Calu3 (cell line): Measurements from ENCODE around the gene ZRSR2. TPM values are rescaled to one million over a fixed set of nuclear protein-coding genes. Genes with fewer than 3 reads are reported as not detected.
"Not testable (repeated sequence)": the region's sequence is repeated elsewhere in the genome, so short reads cannot be mapped to it uniquely, and the experiment has no call there.

Experiments used
- Bru-seq: library from RNA; stranded (reverse); fragments of 400-500 nt; gene quantifications from one replicate; lab custom pipeline; 2021; lab: Mats Ljungman, UMichigan
- BruChase-seq, 2 experiments: library from RNA; stranded (reverse); fragments of 400-500 nt; gene quantifications; one replicate each; lab custom pipeline; 2021; lab: Mats Ljungman, UMichigan
- BruUV-seq: library from RNA; stranded (reverse); fragments of 400-500 nt; replicated peaks from 2 replicates; lab custom pipeline; 2021; lab: Mats Ljungman, UMichigan
- CTCF ChIA-PET: fragments of 300-600 bp; sonication (Branson Sonifier 250); formaldehyde crosslinking; loops from one replicate; lab custom pipeline; 2022; ENCODE audit warnings: antibody characterized with exemption; lab: Charles Lee
- DNase-seq: peaks from one replicate; pipeline ENCODE4 v3.0.0; 2022
- H3K27ac Mint-ChIP-seq: one replicate; pipeline ENCODE4 v1.8.0; 2022; ENCODE audit warnings: mixed read lengths; ENCODE audit not compliant: unreplicated experiment
- H3K27me3 Mint-ChIP-seq: one replicate; pipeline ENCODE4 v1.8.0; 2022; ENCODE audit warnings: mixed read lengths; ENCODE audit not compliant: unreplicated experiment
- H3K36me3 Mint-ChIP-seq: one replicate; pipeline ENCODE4 v1.8.0; 2022; ENCODE audit warnings: mild to moderate bottlenecking, moderate library complexity, mixed read lengths; ENCODE audit not compliant: insufficient read depth, unreplicated experiment
- H3K4me1 Mint-ChIP-seq: one replicate; pipeline ENCODE4 v1.8.0; 2022; ENCODE audit warnings: mild to moderate bottlenecking, low read depth, mixed read lengths; ENCODE audit not compliant: unreplicated experiment
- H3K4me3 Mint-ChIP-seq: one replicate; pipeline ENCODE4 v1.8.0; 2022; ENCODE audit warnings: mild to moderate bottlenecking, low read depth, moderate library complexity, mixed read lengths; ENCODE audit not compliant: unreplicated experiment
- H3K9me3 Mint-ChIP-seq: one replicate; pipeline ENCODE4 v1.8.0; 2022; ENCODE audit warnings: low read depth, mixed read lengths; ENCODE audit not compliant: unreplicated experiment
- CTCF ChIP-seq: fragments of 200-600 bp; IDR thresholded peaks from one replicate; pipeline ENCODE4 v1.8.0; 2022; ENCODE audit warnings: antibody characterized with exemption; ENCODE audit not compliant: unreplicated experiment
- intact Hi-C: fragments of 100-400 bp; cut with micrococcal nuclease; formaldehyde crosslinking; loops from one replicate; pipeline ENCODE4 v1.10.0; 2022; ENCODE audit not compliant: unreplicated experiment
- long read RNA-seq: library from polyadenylated mRNA; stranded (forward); transcript quantifications from one replicate; pipeline ENCODE4 v2.0.0, GENCODE V29; 2022
- total RNA-seq: library from RNA; stranded (reverse); gene quantifications from 2 replicates; pipeline ENCODE4 v1.2.3, GENCODE V29; 2022

ZRSR2 gene
- total RNA-seq, result 16.4 and 18.6 TPM in 2 replicates
- percentile 73 among the genes with signal in this experiment for Bru-seq, nascent RNA
- BruChase-seq, experiment 1, labeled RNA remaining after a 6-hour chase, result percentile 78 among the genes with signal in this experiment
- BruChase-seq, experiment 2, labeled RNA remaining after a 2-hour chase, result percentile 72 among the genes with signal in this experiment
- long read RNA-seq, transcript ZRSR2-201 (11 exons, 1,491 nt), result major isoform, 11 of 22 reads
- long read RNA-seq, partial matches to known transcripts, result 4 of 22 reads
- long read RNA-seq, other reads (novel, unspliced or antisense), result 6 of 22 reads

DNA sequence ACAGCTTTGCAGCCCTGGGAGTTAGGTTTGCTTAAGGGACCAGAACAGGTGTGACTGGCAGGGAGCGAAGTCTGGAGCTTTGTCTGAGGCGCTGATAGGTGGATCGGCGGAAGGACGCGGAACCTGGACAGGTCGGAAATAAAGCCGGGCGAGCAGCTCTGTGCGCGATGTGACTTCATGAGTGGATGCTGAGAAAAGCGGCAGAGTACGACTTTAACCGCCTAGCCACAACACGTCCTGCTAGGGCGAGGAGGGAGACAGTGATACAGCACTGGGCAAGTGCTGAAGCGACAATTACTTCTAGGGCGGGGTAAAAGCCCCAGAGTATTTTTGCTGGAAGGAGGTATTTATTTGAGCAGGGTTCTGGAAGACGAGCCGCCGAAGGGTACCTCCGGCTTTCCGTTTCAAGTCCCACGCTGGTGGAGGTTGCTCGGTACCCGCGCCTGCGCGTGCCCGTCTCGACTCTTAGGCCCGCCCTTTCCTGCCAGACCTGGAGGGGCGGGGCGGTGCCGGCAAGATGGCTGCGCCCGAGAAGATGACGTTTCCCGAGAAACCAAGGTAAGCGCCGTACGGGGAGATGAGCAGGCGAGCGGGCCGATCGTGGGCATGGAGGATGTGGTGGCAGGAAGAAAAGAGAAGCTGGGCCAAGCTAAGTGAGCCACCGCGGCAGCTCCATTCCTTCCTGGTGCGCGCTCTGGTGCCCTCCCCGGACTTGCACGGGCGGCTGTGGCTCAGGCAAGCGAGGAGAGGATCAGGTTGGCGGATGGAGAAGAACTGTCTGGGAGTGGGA is at the start of gene ZRSR2:
Gene ZRSR2 (plus strand): TSS at position 506 of the 790 bp plus-strand sequence. CDS start 12 bp downstream, at position 518.
- H3K27ac Mint-ChIP-seq, result no peak within 1 kb of the TSS
- no peaks in the 10 kb centered on the region for H3K4me1 Mint-ChIP-seq
- no peaks in the 10 kb centered on the region for H3K27me3 Mint-ChIP-seq
- H3K9me3 Mint-ChIP-seq, result no peaks in the 10 kb centered on the region
- CTCF ChIA-PET, result interaction anchor here (1.2 kb wide), 1 partner anchor 83 kb away, joined by 3 read pairs; no protein-coding TSS in a partner anchor
- H3K4me3 Mint-ChIP-seq, result no peak within 1 kb of the TSS
- intact Hi-C loops, result no loop called here
- TF ChIP-seq CTCF, result no peak
- H3K36me3 Mint-ChIP-seq, result no peaks in the 10 kb centered on the region
- BruUV-seq, result TSS peak; percentile 45
- DNase-seq, result peak; percentile 84

- Mint-ChIP-seq H3K4me1 (peaks cover 8% of the 10 kb centered on the region), H3K9me3 (no peaks in the 10 kb centered on the region), H3K36me3 (no peaks in the 10 kb centered on the region), H3K27me3 (no peaks in the 10 kb centered on the region), H3K27ac (no peak overlapping the region), H3K4me3 (no peak overlapping the region)
- TF ChIP-seq CTCF, result no peak
- no TSS peak for BruUV-seq
- DNase-seq, result no peak
- CTCF ChIA-PET, result no interaction called here
- intact Hi-C loops, result no loop called here
Measured at GRCh38 chrX:15744181-15744867, 46.0 kb upstream of the ZRSR2 start.

DNA sequence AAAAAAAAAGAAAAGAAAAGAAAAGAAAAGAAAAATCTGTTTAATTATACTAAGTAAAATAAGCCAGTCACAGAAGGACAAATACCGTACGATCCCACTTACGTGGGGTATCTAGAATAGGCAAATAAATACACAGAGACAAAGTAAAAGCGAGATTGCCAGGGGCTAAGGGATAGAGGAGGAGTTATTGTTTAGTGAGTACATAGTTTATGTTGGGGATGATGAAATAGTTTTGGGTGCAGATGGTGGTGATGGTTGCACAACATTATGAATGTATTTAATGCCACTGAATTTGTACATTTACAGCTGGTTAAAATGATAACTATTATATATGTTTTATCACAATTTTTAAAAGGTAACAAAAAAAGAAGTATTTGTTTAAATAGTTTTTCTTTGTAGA is 45.1 kb upstream of the ZRSR2 start:
- no TSS peak for BruUV-seq
- no peak for DNase-seq
- no peak for TF ChIP-seq CTCF
- Mint-ChIP-seq H3K4me1 (peaks cover 8% of the 10 kb centered on the region), H3K36me3 (no peaks in the 10 kb centered on the region), H3K27me3 (no peaks in the 10 kb centered on the region), H3K27ac (no peak overlapping the region), H3K9me3 (no peaks in the 10 kb centered on the region), H3K4me3 (no peak overlapping the region)
- intact Hi-C loops, result no loop called here
- CTCF ChIA-PET, result interaction anchor here (0.7 kb wide), 1 partner anchor 1916 kb away, joined by 5 read pairs; no protein-coding TSS in a partner anchor

DNA sequence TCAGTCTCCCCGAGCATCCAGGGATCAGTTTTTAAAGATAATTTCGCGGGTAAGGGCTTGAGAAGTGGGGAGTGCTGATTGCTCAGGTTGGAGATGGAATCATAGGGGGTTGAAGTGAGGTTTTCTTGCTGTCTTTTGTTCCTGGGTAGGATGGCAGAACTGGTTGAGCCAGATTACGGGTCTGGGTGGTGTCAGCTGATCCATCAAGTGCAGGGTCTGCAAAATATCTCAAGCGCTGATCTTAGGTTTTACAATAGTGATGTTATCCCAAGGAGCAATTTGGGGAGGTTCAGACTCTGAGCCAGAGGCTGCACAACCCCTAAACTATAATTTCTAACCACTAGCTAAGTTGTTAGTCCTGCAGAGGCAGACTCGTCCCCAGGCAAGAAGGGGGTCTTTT is 43.6 kb upstream of the ZRSR2 start:
- H3K27ac Mint-ChIP-seq, H3K4me3 Mint-ChIP-seq, H3K36me3 Mint-ChIP-seq, CTCF ChIA-PET, H3K9me3 Mint-ChIP-seq, H3K4me1 Mint-ChIP-seq, intact Hi-C loops, H3K27me3 Mint-ChIP-seq, DNase-seq, BruUV-seq: not testable (repeated sequence)
